HCT116 (cell line): Measurements from ENCODE around the gene TTC38. TPM values are rescaled to one million over a fixed set of nuclear protein-coding genes. Genes with fewer than 3 reads are reported as not detected.

Source experiments
- ATAC-seq: fragments of 200-7000 bp; cut with Tn5 transposase; 2 replicates; pipeline ENCODE4 v1.9.1; 2020; ENCODE audit warnings: mild to moderate bottlenecking, moderate library complexity
- BruUV-seq: library from RNA; stranded (reverse); fragments of 400-500 nt; replicated peaks from 2 replicates; lab custom pipeline; 2021; lab: Mats Ljungman, UMichigan
- CTCF ChIA-PET: fragments of 300-600 bp; sonication (Branson Sonifier 250); formaldehyde crosslinking; loops from one replicate; lab custom pipeline; 2021; ENCODE audit warnings: antibody characterized with exemption; lab: Charles Lee
- POLR2A ChIA-PET: fragments of 300-600, 350-600 bp; sonication (Branson Sonifier 250); formaldehyde crosslinking; loops from one replicate; lab custom pipeline; 2021; ENCODE audit warnings: antibody characterized with exemption; lab: Charles Lee
- RAD21 ChIA-PET, 2 experiments: fragments of 300-600 bp; sonication (Branson Sonifier 250); formaldehyde crosslinking; loops; one replicate each; lab custom pipeline; 2023; ENCODE audit warnings: low total read pairs in 2 of 2; ENCODE audit not compliant: uncharacterized antibody in 2 of 2, unreplicated experiment in 2 of 2, low non-redundant PET in 1 of 2; lab: Charles Lee
- DNase-seq: peaks from one replicate; pipeline ENCODE4 v3.0.0-alpha.2; 2010; ENCODE audit warnings: low read depth, low spot score
- H2AFZ ChIP-seq: fragments of 200-600 bp; shearing (Covaris generic), sonication (generic); 2 replicates; pipeline ENCODE4 v1.6.1; 2017; ENCODE audit warnings: low read depth, mixed run types, mixed read lengths, antibody characterized with exemption, low read length; ENCODE audit not compliant: poor library complexity, severe bottlenecking
- H3K27ac ChIP-seq: 2 replicates; pipeline ENCODE4 v1.5.1; 2012; ENCODE audit warnings: low read depth, low read length
- H3K27me3 ChIP-seq: fragments of 200-600 bp; sonication (generic); 2 replicates; pipeline ENCODE4 v1.6.1; 2016; ENCODE audit warnings: mixed run types, low read length, mixed read lengths; ENCODE audit not compliant: insufficient read depth
- H3K36me3 ChIP-seq, 2 experiments: fragments of 200-500 bp in 1 of 2; fragments of 200-600 bp in 1 of 2; sonication (Bioruptor generic) in 1 of 2; sonication (generic) in 1 of 2; 2 replicates each; pipeline versions ENCODE4 v1.5.1 to v1.6.1; 2014 to 2016; ENCODE audit warnings: low read length in 2 of 2, inconsistent platforms in 1 of 2, mixed read lengths in 1 of 2, mixed run types in 1 of 2; ENCODE audit not compliant: insufficient read depth in 2 of 2, control insufficient read depth in 1 of 2
- H3K4me1 ChIP-seq, 2 experiments: fragments of 200-600 bp in 1 of 2; sonication (generic) in 1 of 2; 2 replicates each; pipeline versions ENCODE4 v1.5.1 to v1.6.1; 2012 to 2017; ENCODE audit warnings: low read length in 2 of 2, inconsistent platforms in 1 of 2, mild to moderate bottlenecking in 1 of 2, mixed read lengths in 1 of 2, mixed run types in 1 of 2, moderate library complexity in 1 of 2; ENCODE audit not compliant: insufficient read depth in 2 of 2, control insufficient read depth in 1 of 2
- H3K4me2 ChIP-seq: fragments of 200-600 bp; sonication (generic); 2 replicates; pipeline ENCODE4 v1.6.1; 2017; ENCODE audit warnings: mixed run types, low read length, mixed read lengths
- H3K4me3 ChIP-seq, 2 experiments: fragments of 200-600 bp in 1 of 2; sonication (generic) in 1 of 2; replicated peaks in 1 of 2; 2 replicates each; pipeline ENCODE4 v1.5.1; 2011 to 2016; ENCODE audit warnings: low read length in 2 of 2, control low read depth in 1 of 2, low read depth in 1 of 2, mild to moderate bottlenecking in 1 of 2, mixed read lengths in 1 of 2, mixed run types in 1 of 2
- H3K79me2 ChIP-seq: fragments of 200-600 bp; sonication (generic); 2 replicates; pipeline ENCODE4 v1.6.1; 2017; ENCODE audit warnings: mild to moderate bottlenecking, mixed run types, low read length, moderate library complexity, mixed read lengths; ENCODE audit not compliant: insufficient read depth
- H3K9ac ChIP-seq: fragments of 200-600 bp; sonication (generic); 2 replicates; pipeline ENCODE4 v1.6.1; 2016; ENCODE audit warnings: low read length, mixed read lengths
- H3K9me2 ChIP-seq: fragments of 200-600 bp; sonication (generic), shearing (Covaris generic); 2 replicates; pipeline ENCODE4 v1.6.1; 2017; ENCODE audit warnings: mixed run types, mild to moderate bottlenecking, moderate library complexity; ENCODE audit not compliant: insufficient read depth
- H3K9me3 ChIP-seq, 2 experiments: fragments of 200-500 bp in 1 of 2; fragments of 200-600 bp in 1 of 2; sonication (Bioruptor generic) in 1 of 2; sonication (generic) in 1 of 2; 2 replicates each; pipeline ENCODE4 v1.6.1; 2014 to 2017; ENCODE audit warnings: low read length in 2 of 2, mixed read lengths in 2 of 2, inconsistent platforms in 1 of 2, low read depth in 1 of 2, mild to moderate bottlenecking in 1 of 2, mixed run types in 1 of 2, moderate library complexity in 1 of 2; ENCODE audit not compliant: control insufficient read depth in 1 of 2, insufficient read depth in 1 of 2
- H4K20me1 ChIP-seq: fragments of 200-600 bp; sonication (generic), shearing (Covaris generic); 2 replicates; pipeline ENCODE4 v1.6.1; 2017; ENCODE audit warnings: mixed run types, mild to moderate bottlenecking, moderate library complexity; ENCODE audit not compliant: insufficient read depth
- EGR1 ChIP-seq: IDR thresholded peaks from 2 replicates; pipeline ENCODE4 v1.6.1; 2012; ENCODE audit warnings: low read depth
- EZH2phosphoT487 ChIP-seq: fragments of 200-600 bp; IDR thresholded peaks from 2 replicates; pipeline ENCODE4 v1.6.1; 2018; ENCODE audit warnings: antibody characterized with exemption, borderline replicate concordance
- POLR2A ChIP-seq: IDR thresholded peaks from 2 replicates; pipeline ENCODE4 v1.7.0; 2011; ENCODE audit warnings: borderline replicate concordance; ENCODE audit not compliant: insufficient read depth, insufficient read length; ENCODE audit errors: extremely low read depth
- RAD21 ChIP-seq: IDR thresholded peaks from 2 replicates; pipeline ENCODE4 v1.6.1; 2012; ENCODE audit warnings: low read depth, mild to moderate bottlenecking
- SRF ChIP-seq: IDR thresholded peaks from 2 replicates; pipeline ENCODE4 v1.6.1; 2012; ENCODE audit warnings: low read depth
- YY1 ChIP-seq: IDR thresholded peaks from 2 replicates; pipeline ENCODE4 v1.6.1; 2011; ENCODE audit warnings: low read length, low read depth, moderate library complexity, mild to moderate bottlenecking; ENCODE audit not compliant: insufficient replicate concordance; ENCODE audit errors: extremely low read depth
- intact Hi-C: fragments of 100-400 bp; cut with micrococcal nuclease; formaldehyde crosslinking; loops from 2 replicates; pipeline ENCODE4 v1.10.0; 2022
- total RNA-seq: library from RNA; stranded (reverse); gene quantifications from one replicate; pipeline ENCODE4 v1.2.1, GENCODE V29; 2021; ENCODE audit not compliant: unreplicated experiment
- TF ChIP-seq, protein P1 (sequence below): IDR thresholded peaks from 2 replicates; pipeline ENCODE4 v1.6.1; 2011; ENCODE audit warnings: mild to moderate bottlenecking, low read length, moderate library complexity; ENCODE audit not compliant: insufficient replicate concordance; ENCODE audit errors: extremely low read depth
- TF ChIP-seq, protein P2 (sequence below): IDR thresholded peaks from 2 replicates; pipeline ENCODE4 v1.6.1; 2012

Gene TTC38
- total RNA-seq, 1 experiment from 2014 or later, result 22.9 TPM

DNA sequence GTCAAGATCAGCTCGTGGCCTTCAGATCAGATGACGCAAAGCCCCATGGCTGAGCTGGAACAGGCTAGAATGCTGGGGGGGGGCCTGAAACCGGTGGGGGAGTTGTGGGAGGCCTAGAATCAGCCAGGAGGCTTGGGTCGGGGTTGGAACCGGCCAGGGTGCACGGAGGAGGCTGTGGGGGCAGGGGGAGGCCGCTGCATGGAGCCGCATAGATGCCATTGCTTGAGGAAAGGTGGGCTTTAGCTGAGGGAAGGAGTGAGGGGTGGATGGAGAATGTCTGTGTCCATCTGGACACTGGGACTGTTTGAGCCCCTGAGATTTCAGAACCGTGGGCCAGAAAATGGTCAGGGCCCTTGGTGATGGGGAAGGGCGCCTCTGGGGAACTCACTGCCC is 42.9 kb upstream of the TTC38 start:
- Histone ChIP-seq H3K27me3 (no peaks in the 10 kb centered on the region), H3K27ac (no peak overlapping the region), H3K4me1 (no peaks in the 10 kb centered on the region), H3K4me2 (no peak overlapping the region), H3K4me3 (no peak overlapping the region), H3K9ac (no peak overlapping the region), H3K79me2 (no peaks in the 10 kb centered on the region), H4K20me1 (no peaks in the 10 kb centered on the region), H2AFZ (no peak overlapping the region), H3K9me3 (no peaks in the 10 kb centered on the region), H3K36me3 (no peaks in the 10 kb centered on the region), H3K9me2 (no peaks in the 10 kb centered on the region)
- ATAC-seq (no peak), DNase-seq (no peak)
- BruUV-seq, result no TSS peak
- ChIA-PET CTCF (no interaction called here), RAD21 (no interaction called here), POLR2A (no interaction called here)
- intact Hi-C loops, result no loop called here
- TF ChIP-seq EZH2phosphoT487 (no peak), SRF (no peak), RAD21 (no peak), YY1 (no peak)
- TF ChIP-seq, protein P1, sequence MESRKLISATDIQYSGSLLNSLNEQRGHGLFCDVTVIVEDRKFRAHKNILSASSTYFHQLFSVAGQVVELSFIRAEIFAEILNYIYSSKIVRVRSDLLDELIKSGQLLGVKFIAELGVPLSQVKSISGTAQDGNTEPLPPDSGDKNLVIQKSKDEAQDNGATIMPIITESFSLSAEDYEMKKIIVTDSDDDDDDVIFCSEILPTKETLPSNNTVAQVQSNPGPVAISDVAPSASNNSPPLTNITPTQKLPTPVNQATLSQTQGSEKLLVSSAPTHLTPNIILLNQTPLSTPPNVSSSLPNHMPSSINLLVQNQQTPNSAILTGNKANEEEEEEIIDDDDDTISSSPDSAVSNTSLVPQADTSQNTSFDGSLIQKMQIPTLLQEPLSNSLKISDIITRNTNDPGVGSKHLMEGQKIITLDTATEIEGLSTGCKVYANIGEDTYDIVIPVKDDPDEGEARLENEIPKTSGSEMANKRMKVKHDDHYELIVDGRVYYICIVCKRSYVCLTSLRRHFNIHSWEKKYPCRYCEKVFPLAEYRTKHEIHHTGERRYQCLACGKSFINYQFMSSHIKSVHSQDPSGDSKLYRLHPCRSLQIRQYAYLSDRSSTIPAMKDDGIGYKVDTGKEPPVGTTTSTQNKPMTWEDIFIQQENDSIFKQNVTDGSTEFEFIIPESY, result no peak
- TF ChIP-seq, protein P2, sequence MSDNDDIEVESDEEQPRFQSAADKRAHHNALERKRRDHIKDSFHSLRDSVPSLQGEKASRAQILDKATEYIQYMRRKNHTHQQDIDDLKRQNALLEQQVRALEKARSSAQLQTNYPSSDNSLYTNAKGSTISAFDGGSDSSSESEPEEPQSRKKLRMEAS, result no peak

DNA sequence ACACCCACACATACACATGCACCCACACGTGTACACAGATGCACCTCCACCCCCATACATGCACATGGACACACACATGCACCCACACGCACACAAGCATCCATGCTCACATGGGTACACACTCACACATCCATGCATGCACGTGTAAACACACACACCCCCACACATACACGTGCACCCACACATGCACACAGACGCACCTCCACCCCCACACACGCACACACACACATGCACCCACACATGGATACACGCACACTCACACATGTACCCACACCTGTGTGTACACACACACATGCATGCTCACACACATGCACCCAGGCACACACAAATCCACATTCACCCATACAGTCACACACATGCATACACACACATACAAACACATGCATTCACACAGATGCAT is 42.2 kb upstream of the TTC38 start:
- Histone ChIP-seq H3K36me3 (no peaks in the 10 kb centered on the region), H3K9me2 (no peaks in the 10 kb centered on the region), H3K27ac (no peak overlapping the region), H3K9ac (no peak overlapping the region), H3K79me2 (no peaks in the 10 kb centered on the region), H3K4me1 (no peaks in the 10 kb centered on the region), H3K4me3 (no peak overlapping the region), H3K9me3 (no peaks in the 10 kb centered on the region), H3K27me3 (no peaks in the 10 kb centered on the region), H2AFZ (no peak overlapping the region), H4K20me1 (no peaks in the 10 kb centered on the region), H3K4me2 (no peak overlapping the region)
- intact Hi-C loops, result no loop called here
- BruUV-seq, result no TSS peak
- no peak for ATAC-seq
- ChIA-PET RAD21 (no interaction called here), CTCF (no interaction called here), POLR2A (no interaction called here)
- TF ChIP-seq, protein P2, result no peak
- TF ChIP-seq EGR1, result no peak
- TF ChIP-seq POLR2A, result no peak
- no peak for DNase-seq
